Activated T-cell treated with anti-CD3 and anti-CD28 coated beads, Interleukin-2, amount 50 U/mL, for 4 hours (primary cell): Measurements from ENCODE around the gene CREB5. TPM values are rescaled to one million over a fixed set of nuclear protein-coding genes. Genes with fewer than 3 reads are reported as not detected.
"Not testable (repeated sequence)": the region's sequence is repeated elsewhere in the genome, so short reads cannot be mapped to it uniquely, and the experiment has no call there.

Experiments used
- ATAC-seq, 2 donors: fragments of 200-7000 bp; cut with Tn5 transposase; one replicate each; pipeline ENCODE4 v1.10.0; 2021
- DNase-seq: peaks from one replicate; pipeline ENCODE4 v3.0.0-alpha.2; 2020
- H3K27me3 Mint-ChIP-seq: one replicate; pipeline ENCODE4 v1.8.0; 2021; ENCODE audit warnings: low read depth, mixed read lengths
- H3K36me3 Mint-ChIP-seq: one replicate; pipeline ENCODE4 v1.8.0; 2022; ENCODE audit warnings: mixed read lengths; ENCODE audit not compliant: insufficient read depth
- H3K4me1 Mint-ChIP-seq: one replicate; pipeline ENCODE4 v1.8.0; 2021; ENCODE audit warnings: low read depth, mixed read lengths
- H3K4me3 Mint-ChIP-seq: one replicate; pipeline ENCODE4 v1.8.0; 2021; ENCODE audit warnings: mild to moderate bottlenecking, moderate library complexity, mixed read lengths
- H3K9me3 Mint-ChIP-seq: one replicate; pipeline ENCODE4 v1.8.0; 2021; ENCODE audit warnings: mixed read lengths
- total RNA-seq, 3 donors: library from RNA; stranded (reverse); gene quantifications; one replicate each; pipeline ENCODE4 v1.2.1, GENCODE V29; 2021

Gene CREB5
- total RNA-seq, 3 donors from 2014 or later, result 0.37 to 0.81 (median 0.68) TPM

DNA sequence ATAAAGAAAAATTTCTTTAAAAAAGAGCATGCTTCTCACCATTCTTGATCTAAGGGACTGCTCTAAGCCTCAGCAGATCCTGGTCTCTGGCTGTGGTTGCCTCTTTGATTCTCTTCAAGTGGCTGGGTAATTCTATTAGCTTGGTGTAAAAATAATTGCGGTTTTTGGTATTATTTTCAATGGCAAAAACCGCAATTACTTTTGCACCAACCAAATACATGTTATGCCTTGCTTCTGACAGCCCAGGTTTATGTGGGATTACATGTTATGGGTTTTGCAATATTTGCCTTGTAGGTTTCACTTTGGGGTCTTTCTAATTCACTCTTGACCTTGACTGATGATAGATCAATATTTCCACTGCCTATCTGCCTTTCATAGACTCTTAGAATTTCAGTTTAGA, 20.0 kb upstream of the CREB5 start:
- ATAC-seq, result no peak
- Mint-ChIP-seq H3K4me1 (no peaks in the 10 kb centered on the region), H3K27me3 (peaks cover 25% of the 10 kb centered on the region), H3K4me3 (no peak overlapping the region), H3K9me3 (no peaks in the 10 kb centered on the region), H3K36me3 (no peaks in the 10 kb centered on the region)
- DNase-seq, result no peak

DNA sequence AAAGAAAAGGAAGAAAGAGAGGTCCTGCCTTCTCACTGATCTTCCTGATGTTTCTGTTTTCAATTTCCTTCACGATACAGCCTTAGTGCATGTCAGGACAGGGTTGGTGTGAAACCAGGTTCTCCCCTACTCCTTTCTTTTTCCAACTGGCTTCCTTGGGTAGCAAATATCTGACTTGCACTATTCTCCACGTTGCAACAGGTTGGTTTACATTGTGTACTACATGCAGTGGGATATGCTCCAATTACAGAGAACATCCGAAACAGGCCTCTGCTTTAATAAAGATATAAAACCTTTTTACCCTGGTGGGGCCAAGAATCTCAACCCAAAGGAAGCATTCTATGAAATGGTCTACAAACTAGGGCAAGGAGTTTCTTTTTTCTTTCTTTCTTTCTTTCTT, 16.9 kb upstream of the CREB5 start:
- DNase-seq, result no peak
- no peaks in the 10 kb centered on the region for H3K36me3 Mint-ChIP-seq
- ATAC-seq, result no peak
- H3K27me3 Mint-ChIP-seq, result peaks cover 20% of the 10 kb centered on the region
- no peak overlapping the region for H3K4me3 Mint-ChIP-seq
- no peaks in the 10 kb centered on the region for H3K4me1 Mint-ChIP-seq
- H3K9me3 Mint-ChIP-seq, result no peaks in the 10 kb centered on the region

- ATAC-seq (no peak), DNase-seq (no peak)
- Mint-ChIP-seq H3K36me3 (no peaks in the 10 kb centered on the region), H3K4me3 (no peak overlapping the region), H3K27me3 (peaks cover 17% of the 10 kb centered on the region), H3K9me3 (no peaks in the 10 kb centered on the region), H3K4me1 (no peaks in the 10 kb centered on the region)
Observed at GRCh38 chr7:28395831-28396230, 16.5 kb upstream of the CREB5 start.

DNA sequence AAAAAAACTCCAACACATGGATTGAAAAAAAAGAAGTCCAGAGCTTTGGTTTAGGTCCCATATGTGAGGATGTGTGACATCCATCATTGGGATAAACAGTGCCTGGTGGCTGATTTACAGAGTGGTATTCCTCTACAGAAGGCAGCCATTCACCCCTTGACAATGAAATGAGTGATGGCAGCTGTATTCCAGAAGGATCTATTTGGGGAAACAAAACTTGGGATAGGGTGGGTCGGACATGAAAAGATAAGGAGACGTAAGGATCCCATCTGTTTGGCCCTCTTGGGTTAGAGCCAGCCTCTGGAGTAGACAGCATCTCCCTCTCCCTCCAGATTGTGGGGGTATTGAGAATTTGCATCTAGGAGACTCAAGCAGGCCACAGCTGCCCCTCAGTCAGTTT, 15.2 kb upstream of the CREB5 start:
- Mint-ChIP-seq H3K36me3 (no peaks in the 10 kb centered on the region), H3K9me3 (no peaks in the 10 kb centered on the region), H3K4me3 (no peak overlapping the region), H3K27me3 (peaks cover 20% of the 10 kb centered on the region), H3K4me1 (no peaks in the 10 kb centered on the region)
- no peak for DNase-seq
- no peak for ATAC-seq

- ATAC-seq (no peak), DNase-seq (no peak)
- no peaks in the 10 kb centered on the region for H3K36me3 Mint-ChIP-seq
- H3K9me3 Mint-ChIP-seq, result no peaks in the 10 kb centered on the region
- H3K27me3 Mint-ChIP-seq, result peaks cover 5% of the 10 kb centered on the region
- peaks cover 6% of the 10 kb centered on the region for H3K4me1 Mint-ChIP-seq
- no peak overlapping the region for H3K4me3 Mint-ChIP-seq
Observed at GRCh38 chr7:28400838-28401360, 11.4 kb upstream of the CREB5 start.

- not testable (repeated sequence) for H3K9me3 Mint-ChIP-seq, H3K4me3 Mint-ChIP-seq, H3K4me1 Mint-ChIP-seq, H3K27me3 Mint-ChIP-seq, ATAC-seq, H3K36me3 Mint-ChIP-seq, DNase-seq
Observed at GRCh38 chr7:28401567-28401966, 10.8 kb upstream of the CREB5 start.

DNA sequence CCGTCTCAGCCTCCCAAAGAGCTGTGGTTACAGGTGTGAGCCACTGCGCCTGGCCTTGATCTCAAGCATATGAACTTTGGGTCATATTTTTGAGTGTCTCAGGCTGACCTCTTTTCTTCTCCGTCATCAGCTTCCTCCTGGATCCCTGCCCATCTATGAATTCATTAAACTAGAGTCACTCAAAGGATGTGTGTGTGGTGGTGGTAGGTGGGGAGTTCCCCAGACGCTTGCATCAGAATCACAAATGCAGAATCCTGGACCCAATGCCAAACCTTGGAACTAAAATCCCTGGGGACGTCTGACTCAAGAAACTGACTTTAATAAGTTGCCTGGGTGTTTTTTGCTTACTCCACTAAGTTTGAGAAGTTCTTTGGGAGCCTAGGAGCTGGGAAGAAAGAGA, 6.7 kb upstream of the CREB5 start:
- DNase-seq, result no peak
- Mint-ChIP-seq H3K36me3 (no peaks in the 10 kb centered on the region), H3K4me3 (no peak overlapping the region), H3K4me1 (peaks cover 23% of the 10 kb centered on the region), H3K9me3 (no peaks in the 10 kb centered on the region), H3K27me3 (peaks cover 41% of the 10 kb centered on the region)
- no peak for ATAC-seq

GRCh38 chr7:28406192-28406591, 6.1 kb upstream of the CREB5 start:
- ATAC-seq (no peak), DNase-seq (no peak)
- peaks cover 28% of the 10 kb centered on the region for H3K4me1 Mint-ChIP-seq
- no peak overlapping the region for H3K4me3 Mint-ChIP-seq
- no peaks in the 10 kb centered on the region for H3K36me3 Mint-ChIP-seq
- H3K9me3 Mint-ChIP-seq, result no peaks in the 10 kb centered on the region
- H3K27me3 Mint-ChIP-seq, result peaks cover 46% of the 10 kb centered on the region

- DNase-seq (no peak), ATAC-seq (no peak)
- no peak overlapping the region for H3K4me3 Mint-ChIP-seq
- H3K36me3 Mint-ChIP-seq, result no peaks in the 10 kb centered on the region
- no peaks in the 10 kb centered on the region for H3K9me3 Mint-ChIP-seq
- H3K27me3 Mint-ChIP-seq, result peaks cover 54% of the 10 kb centered on the region
- H3K4me1 Mint-ChIP-seq, result peaks cover 35% of the 10 kb centered on the region
Observed at GRCh38 chr7:28407651-28408050, 4.7 kb upstream of the CREB5 start.

DNA sequence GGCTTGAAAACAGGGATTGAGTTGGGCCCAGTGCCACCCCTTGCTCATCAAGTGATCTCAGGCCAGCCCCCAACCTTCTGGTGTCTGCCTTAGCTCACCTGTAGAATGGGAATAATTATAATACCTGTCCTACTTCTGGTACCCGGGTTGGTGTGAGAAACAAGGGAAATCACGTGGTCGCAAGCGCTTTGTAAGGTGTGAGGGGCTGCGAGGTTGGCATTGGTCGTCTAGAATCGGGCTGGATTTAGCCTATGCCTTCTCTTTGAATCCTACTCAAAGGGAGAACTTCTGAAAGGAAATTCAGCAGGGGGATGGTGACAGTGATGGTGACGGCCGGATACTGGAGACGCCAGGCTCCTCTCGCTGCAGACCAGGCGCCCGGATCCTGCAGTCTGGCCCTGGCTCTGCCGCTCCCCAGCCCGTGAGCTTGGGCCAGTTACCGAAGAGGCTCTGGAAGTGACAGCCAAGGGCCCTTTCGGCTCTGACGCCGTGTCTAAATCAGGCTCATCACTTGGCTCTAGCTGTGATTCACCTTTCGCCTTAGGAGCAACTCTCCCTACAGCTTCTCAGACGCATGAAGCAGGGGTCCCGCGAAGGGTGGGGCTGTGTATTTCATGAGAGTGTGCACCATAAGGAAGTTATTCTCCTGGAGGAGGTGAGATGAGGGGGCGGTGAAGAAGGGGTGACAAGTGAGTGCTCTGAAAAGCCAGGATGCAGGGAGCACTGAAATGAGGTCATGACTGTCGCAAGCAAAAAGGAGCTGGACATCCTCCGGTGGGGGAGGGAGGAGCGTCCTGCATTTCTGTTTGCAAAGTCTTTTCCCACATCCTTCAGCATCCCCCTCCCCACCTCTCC, 4.0 kb upstream of the CREB5 start:
- ATAC-seq (no peak), DNase-seq (no peak)
- H3K4me3 Mint-ChIP-seq, result peak overlapping the region; percentile 44
- H3K4me1 Mint-ChIP-seq, result peaks cover 35% of the 10 kb centered on the region
- H3K36me3 Mint-ChIP-seq, result no peaks in the 10 kb centered on the region
- no peaks in the 10 kb centered on the region for H3K9me3 Mint-ChIP-seq
- peaks cover 60% of the 10 kb centered on the region for H3K27me3 Mint-ChIP-seq

- Mint-ChIP-seq H3K4me3 (peak overlapping the region; percentile 84), H3K4me1 (peaks cover 35% of the 10 kb centered on the region), H3K9me3 (no peaks in the 10 kb centered on the region), H3K36me3 (no peaks in the 10 kb centered on the region), H3K27me3 (peaks cover 68% of the 10 kb centered on the region)
- ATAC-seq (peak; percentile 82 to 83), DNase-seq (peak; percentile 72)
Observed at GRCh38 chr7:28408960-28409715, 3.2 kb upstream of the CREB5 start.

- H3K36me3 Mint-ChIP-seq, result no peaks in the 10 kb centered on the region
- H3K4me1 Mint-ChIP-seq, result peaks cover 35% of the 10 kb centered on the region
- peaks cover 69% of the 10 kb centered on the region for H3K27me3 Mint-ChIP-seq
- no peaks in the 10 kb centered on the region for H3K9me3 Mint-ChIP-seq
- peak overlapping the region; percentile 84 for H3K4me3 Mint-ChIP-seq
- ATAC-seq (peak in 1 of 2 donors; percentile 9), DNase-seq (no peak)
Observed at GRCh38 chr7:28409716-28410627, 2.3 kb upstream of the CREB5 start.

DNA sequence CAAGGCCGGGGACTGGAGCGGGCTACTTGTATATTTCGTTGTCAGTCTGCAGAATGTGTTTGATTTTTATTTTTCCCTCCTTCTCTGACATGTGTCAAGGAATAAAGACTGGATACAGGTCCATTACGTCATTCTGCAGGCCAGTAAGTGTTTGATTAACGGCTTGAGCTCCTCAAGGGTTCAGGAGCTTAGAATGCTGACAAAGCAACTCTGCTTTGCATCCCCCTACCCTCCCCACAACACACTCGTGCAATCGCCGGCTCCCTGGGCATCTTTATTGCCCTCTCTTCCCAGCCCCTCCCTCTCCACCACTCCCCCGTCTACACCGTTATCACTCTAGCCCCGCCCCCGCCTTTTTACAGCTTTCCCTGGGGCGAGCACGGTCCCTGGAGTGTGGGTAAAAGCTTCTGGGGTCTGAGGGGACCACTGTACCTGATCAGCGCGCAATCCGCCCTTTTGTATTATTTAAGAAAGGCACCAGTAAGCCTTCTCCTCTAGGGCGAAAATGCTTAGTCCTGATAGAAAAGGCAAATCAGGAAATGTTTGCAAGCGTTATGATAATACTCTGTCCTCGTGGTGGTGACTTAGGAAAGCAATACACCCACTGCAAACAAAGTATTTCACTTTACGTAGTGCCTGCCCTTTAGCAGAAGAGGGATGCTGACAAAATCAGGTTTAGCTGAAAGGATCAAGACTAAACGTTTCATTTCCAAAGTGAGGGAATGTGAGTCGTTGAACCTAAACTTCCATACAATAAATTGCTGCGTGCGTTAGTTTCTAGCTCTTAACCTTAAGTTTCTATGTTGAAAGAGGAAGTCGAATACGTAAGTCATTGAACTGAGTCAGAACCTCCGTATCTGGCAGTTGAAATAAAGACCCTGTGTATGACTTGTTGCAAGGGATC, 1.4 kb upstream of the CREB5 start:
- DNase-seq (no peak), ATAC-seq (peak; percentile 27 to 42)
- Mint-ChIP-seq H3K4me3 (peak overlapping the region; percentile 66), H3K36me3 (no peaks in the 10 kb centered on the region), H3K4me1 (peaks cover 29% of the 10 kb centered on the region), H3K9me3 (no peaks in the 10 kb centered on the region), H3K27me3 (peaks cover 69% of the 10 kb centered on the region)
